Ishikawa (cell line): ENCODE data around the gene GET4.

Experiments
- CEBPB ChIP-seq: IDR thresholded peaks from 2 replicates; pipeline ENCODE4 v1.6.1; 2012
- CREB1 ChIP-seq: IDR thresholded peaks from 2 replicates; pipeline ENCODE4 v1.6.1; 2012; ENCODE audit warnings: low read depth
- EGR1 ChIP-seq: IDR thresholded peaks from 2 replicates; pipeline ENCODE4 v1.6.1; 2012
- EP300 ChIP-seq: IDR thresholded peaks from 2 replicates; pipeline ENCODE4 v1.6.1; 2012; ENCODE audit warnings: borderline replicate concordance
- FOXM1 ChIP-seq: IDR thresholded peaks from 2 replicates; pipeline ENCODE4 v1.6.1; 2012; ENCODE audit warnings: low read depth, borderline replicate concordance
- NFIC ChIP-seq: IDR thresholded peaks from 2 replicates; pipeline ENCODE4 v1.6.1; 2012
- RAD21 ChIP-seq: IDR thresholded peaks from 2 replicates; pipeline ENCODE4 v1.6.1; 2012; ENCODE audit warnings: low read depth
- TAF1 ChIP-seq: IDR thresholded peaks from 2 replicates; pipeline ENCODE4 v1.6.1; 2012; ENCODE audit warnings: low read depth, mild to moderate bottlenecking
- TCF12 ChIP-seq: IDR thresholded peaks from 2 replicates; pipeline ENCODE4 v1.6.1; 2012; ENCODE audit warnings: low read depth
- TEAD4 ChIP-seq: IDR thresholded peaks from 2 replicates; pipeline ENCODE4 v1.6.1; 2012
- YY1 ChIP-seq: IDR thresholded peaks from 2 replicates; pipeline ENCODE4 v1.6.1; 2012; ENCODE audit warnings: low read depth
- ZBTB7A ChIP-seq: IDR thresholded peaks from 2 replicates; pipeline ENCODE4 v1.6.1; 2012; ENCODE audit warnings: low read depth
- TF ChIP-seq, protein P1 (sequence below): IDR thresholded peaks from 2 replicates; pipeline ENCODE4 v1.6.1; 2012
- TF ChIP-seq, protein P2 (sequence below): IDR thresholded peaks from 2 replicates; pipeline ENCODE4 v1.6.1; 2012; ENCODE audit warnings: low read depth, mild to moderate bottlenecking
- TF ChIP-seq, protein P3 (sequence below): IDR thresholded peaks from 2 replicates; pipeline ENCODE4 v1.6.1; 2012

GET4 gene

DNA sequence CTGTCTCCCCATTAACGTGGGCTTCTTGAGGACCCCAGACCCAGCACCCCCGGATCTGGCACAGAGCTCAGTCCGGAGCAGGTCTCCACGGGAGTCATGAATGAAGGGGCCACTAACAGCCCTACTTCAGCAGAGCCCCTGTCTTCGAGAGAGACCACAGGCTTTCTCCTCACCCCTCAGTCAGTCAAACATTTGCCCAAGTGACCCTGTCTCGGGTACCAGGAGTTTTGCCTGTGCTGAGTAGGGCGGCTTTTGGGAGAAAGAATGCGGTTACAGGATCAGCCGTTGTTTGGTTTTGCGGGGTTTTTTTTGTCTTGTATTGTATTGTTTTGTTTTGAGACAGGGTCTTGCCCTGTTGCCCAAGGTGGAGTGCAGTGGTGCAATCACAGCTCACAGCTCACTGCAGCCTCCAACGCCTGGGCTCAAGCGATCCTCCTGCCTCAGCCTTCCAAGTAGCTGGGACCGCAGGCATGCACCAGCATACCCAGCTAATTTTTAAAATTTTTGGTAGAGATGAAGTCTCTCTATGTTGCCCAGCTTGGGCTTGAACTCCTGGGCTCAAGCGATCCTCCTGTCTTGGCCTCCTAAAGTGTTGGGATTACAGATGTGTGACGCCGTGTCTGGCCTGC is 61.6 kb downstream of the GET4 start:
- no peak for TF ChIP-seq EP300
- TF ChIP-seq TEAD4: no peak
- TF ChIP-seq, protein P1, sequence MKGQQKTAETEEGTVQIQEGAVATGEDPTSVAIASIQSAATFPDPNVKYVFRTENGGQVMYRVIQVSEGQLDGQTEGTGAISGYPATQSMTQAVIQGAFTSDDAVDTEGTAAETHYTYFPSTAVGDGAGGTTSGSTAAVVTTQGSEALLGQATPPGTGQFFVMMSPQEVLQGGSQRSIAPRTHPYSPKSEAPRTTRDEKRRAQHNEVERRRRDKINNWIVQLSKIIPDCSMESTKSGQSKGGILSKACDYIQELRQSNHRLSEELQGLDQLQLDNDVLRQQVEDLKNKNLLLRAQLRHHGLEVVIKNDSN: no peak
- TF ChIP-seq NFIC: no peak
- TF ChIP-seq ZBTB7A: no peak
- TF ChIP-seq, protein P2, sequence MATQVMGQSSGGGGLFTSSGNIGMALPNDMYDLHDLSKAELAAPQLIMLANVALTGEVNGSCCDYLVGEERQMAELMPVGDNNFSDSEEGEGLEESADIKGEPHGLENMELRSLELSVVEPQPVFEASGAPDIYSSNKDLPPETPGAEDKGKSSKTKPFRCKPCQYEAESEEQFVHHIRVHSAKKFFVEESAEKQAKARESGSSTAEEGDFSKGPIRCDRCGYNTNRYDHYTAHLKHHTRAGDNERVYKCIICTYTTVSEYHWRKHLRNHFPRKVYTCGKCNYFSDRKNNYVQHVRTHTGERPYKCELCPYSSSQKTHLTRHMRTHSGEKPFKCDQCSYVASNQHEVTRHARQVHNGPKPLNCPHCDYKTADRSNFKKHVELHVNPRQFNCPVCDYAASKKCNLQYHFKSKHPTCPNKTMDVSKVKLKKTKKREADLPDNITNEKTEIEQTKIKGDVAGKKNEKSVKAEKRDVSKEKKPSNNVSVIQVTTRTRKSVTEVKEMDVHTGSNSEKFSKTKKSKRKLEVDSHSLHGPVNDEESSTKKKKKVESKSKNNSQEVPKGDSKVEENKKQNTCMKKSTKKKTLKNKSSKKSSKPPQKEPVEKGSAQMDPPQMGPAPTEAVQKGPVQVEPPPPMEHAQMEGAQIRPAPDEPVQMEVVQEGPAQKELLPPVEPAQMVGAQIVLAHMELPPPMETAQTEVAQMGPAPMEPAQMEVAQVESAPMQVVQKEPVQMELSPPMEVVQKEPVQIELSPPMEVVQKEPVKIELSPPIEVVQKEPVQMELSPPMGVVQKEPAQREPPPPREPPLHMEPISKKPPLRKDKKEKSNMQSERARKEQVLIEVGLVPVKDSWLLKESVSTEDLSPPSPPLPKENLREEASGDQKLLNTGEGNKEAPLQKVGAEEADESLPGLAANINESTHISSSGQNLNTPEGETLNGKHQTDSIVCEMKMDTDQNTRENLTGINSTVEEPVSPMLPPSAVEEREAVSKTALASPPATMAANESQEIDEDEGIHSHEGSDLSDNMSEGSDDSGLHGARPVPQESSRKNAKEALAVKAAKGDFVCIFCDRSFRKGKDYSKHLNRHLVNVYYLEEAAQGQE: no peak
- TF ChIP-seq CEBPB: no peak
- no peak for TF ChIP-seq CREB1
- TF ChIP-seq TAF1: no peak
- no peak for TF ChIP-seq FOXM1
- no peak for TF ChIP-seq TCF12

DNA sequence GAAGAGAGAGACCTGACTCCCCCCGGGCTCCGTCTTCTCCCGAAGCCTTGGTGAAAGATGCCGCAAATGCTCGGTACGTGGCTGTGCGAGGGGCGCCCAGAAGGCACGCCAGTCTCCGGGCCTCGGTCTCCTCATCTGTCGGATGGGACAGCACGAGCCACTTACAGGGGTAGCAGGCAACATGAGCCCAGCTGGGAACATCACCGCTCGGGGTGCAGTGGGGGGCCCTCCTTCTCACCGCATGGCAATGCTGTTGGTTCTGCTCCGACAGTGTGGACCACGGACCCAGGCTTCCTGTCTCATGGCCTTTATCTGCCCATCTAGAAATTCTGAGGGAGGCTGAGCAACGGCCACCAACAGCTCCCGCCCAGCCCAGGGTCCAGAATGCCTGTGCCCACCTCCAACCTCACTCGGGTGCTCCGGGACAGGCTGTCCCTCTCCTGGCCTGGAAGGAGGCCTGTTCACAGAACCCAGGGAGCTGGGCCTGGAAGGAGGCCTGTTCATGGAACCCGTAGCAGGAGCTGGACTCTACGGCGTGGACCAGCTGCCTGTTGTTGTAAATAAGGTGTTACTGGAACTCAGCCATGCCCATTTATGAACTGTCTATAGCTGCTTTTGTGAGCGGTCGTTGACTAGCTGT is 62.3 kb downstream of the GET4 start:
- TF ChIP-seq FOXM1 (no peak), ZBTB7A (no peak), CEBPB (no peak), EGR1 (no peak), TAF1 (no peak), EP300 (no peak), TCF12 (no peak), NFIC (no peak), TEAD4 (no peak), YY1 (no peak), RAD21 (no peak), CREB1 (no peak)
- TF ChIP-seq, protein P2: no peak
- TF ChIP-seq, protein P3, sequence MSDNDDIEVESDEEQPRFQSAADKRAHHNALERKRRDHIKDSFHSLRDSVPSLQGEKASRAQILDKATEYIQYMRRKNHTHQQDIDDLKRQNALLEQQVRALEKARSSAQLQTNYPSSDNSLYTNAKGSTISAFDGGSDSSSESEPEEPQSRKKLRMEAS: no peak
- TF ChIP-seq, protein P1: no peak

DNA sequence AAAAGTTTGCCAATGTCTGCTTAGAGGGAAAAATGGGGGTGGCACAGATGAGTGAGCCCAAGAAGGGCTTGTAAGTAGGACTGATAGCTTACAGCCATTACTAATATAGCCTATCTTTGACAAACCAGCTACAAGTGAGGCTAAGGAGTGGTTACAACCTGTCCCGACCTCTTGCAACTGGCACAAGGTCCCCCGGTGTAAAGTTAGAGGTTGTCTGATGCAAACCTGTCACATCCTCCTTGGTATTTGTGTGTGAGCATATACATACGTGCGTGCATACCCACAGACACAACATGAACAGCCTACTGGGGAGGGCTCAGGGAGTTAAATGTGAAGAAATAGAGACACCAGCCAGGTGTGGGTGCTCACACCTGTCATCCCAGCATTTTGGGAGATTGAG is 63.5 kb downstream of the GET4 start:
- TF ChIP-seq NFIC: no peak
- no peak for TF ChIP-seq TCF12
- no peak for TF ChIP-seq FOXM1
- TF ChIP-seq TEAD4: no peak
- TF ChIP-seq, protein P2: no peak
- no peak for TF ChIP-seq ZBTB7A
- TF ChIP-seq CEBPB: no peak
- TF ChIP-seq EP300: no peak
- TF ChIP-seq RAD21: no peak
- TF ChIP-seq TAF1: no peak
- TF ChIP-seq EGR1: no peak
- TF ChIP-seq, protein P3: no peak
- TF ChIP-seq YY1: no peak
- no peak for TF ChIP-seq CREB1

DNA sequence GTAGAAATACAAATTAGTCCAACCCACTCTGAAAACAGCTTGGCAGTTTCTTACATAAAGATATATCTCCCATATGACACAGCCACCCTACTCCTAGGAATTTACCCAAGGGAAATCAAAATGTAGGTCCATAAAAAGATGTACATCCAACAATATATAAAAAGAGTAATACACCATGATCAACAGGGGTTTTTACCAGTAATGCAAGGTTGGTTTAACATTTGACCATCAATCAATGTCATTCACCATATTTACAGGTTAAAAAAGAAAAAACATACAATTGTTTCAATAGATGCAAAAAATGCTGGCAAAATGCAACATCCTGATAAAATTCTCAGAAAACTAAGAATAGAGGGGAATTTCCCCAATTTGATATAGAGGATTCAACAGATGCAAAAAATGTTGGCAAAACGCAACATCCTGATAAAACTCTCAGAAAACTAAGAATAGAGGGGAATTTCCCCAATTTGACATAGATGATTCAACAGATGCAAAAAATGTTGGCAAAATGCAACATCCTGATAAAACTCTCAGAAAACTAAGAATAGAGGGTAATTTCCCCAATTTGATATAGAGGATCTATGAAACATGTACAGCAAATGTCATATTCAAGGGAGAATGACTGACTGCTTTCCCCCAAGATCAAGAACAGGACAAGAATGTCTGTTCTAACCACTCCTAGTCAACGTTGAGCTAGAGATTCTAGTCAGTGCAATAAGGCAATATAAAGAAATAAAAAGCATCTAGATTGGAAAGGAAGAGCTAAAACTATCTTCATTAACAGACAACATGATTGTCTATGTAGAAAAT is 64.5 kb downstream of the GET4 start:
- TF ChIP-seq, protein P1: no peak
- TF ChIP-seq CEBPB: no peak
- TF ChIP-seq TAF1: no peak
